Measurements from ENCODE around the gene POFUT2.

GRCh38 chr21:45220714-45221490 is 66.8 kb downstream of the POFUT2 start:
- TF ChIP-seq POLR2A (IDR thresholded peaks at IDR 0.05) (no peak), CTCF (IDR thresholded peaks at IDR 0.05) (no peak)
